Liver (tissue), 3 donors: ENCODE results near the gene CHTF18.

ENCODE experiments used
- FOXA1 ChIP-seq: IDR thresholded peaks from 2 replicates; pipeline ENCODE4 v1.6.1; 2016; ENCODE audit warnings: antibody characterized with exemption
- HNF4A ChIP-seq, 2 donors: conservative IDR thresholded peaks; 2 replicates each; pipeline ENCODE4 v1.6.1; 2016; ENCODE audit warnings: antibody characterized with exemption in 2 of 2, mild to moderate bottlenecking in 2 of 2
- TAF1 ChIP-seq: conservative IDR thresholded peaks from 2 replicates; pipeline ENCODE4 v1.6.1; 2016; ENCODE audit warnings: antibody characterized with exemption, mild to moderate bottlenecking
- TF ChIP-seq, protein P1 (sequence below): fragments of 150-350 bp; IDR thresholded peaks from 2 replicates; pipeline ENCODE4 v1.5.1; 2017; ENCODE audit warnings: improper control_type of control experiment, low read depth, low read length; ENCODE audit not compliant: missing input control
- TF ChIP-seq, protein P2 (sequence below): IDR thresholded peaks from 2 replicates; pipeline ENCODE4 v1.6.1; 2016; ENCODE audit warnings: antibody characterized with exemption
- TF ChIP-seq, protein P3 (sequence below): IDR thresholded peaks from 2 replicates; pipeline ENCODE4 v1.6.1; 2016; ENCODE audit warnings: antibody characterized with exemption
- donor health status: healthy.
- donor health status: healthy.

DNA sequence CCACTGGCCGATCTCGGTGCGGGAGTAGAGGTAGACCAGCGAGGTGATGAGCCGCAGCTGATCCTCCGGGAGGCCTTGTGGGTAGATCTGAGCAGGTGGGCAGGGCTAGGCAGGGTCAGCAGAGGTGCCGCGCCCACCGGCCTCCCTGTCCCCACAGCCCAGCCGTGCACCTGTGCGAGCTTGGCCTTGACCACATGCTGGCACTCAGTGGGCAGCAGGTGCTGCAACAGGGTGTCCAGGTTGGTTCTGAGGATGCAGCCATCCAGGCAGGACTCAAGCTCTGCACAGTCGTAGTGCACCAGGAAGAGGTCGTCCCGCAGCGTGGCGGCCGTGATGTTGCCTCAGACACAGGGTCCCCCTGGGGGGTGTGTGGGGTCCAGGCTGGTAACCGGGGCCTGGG lies 15.5 kb upstream of the CHTF18 start:
- TF ChIP-seq, protein P1, sequence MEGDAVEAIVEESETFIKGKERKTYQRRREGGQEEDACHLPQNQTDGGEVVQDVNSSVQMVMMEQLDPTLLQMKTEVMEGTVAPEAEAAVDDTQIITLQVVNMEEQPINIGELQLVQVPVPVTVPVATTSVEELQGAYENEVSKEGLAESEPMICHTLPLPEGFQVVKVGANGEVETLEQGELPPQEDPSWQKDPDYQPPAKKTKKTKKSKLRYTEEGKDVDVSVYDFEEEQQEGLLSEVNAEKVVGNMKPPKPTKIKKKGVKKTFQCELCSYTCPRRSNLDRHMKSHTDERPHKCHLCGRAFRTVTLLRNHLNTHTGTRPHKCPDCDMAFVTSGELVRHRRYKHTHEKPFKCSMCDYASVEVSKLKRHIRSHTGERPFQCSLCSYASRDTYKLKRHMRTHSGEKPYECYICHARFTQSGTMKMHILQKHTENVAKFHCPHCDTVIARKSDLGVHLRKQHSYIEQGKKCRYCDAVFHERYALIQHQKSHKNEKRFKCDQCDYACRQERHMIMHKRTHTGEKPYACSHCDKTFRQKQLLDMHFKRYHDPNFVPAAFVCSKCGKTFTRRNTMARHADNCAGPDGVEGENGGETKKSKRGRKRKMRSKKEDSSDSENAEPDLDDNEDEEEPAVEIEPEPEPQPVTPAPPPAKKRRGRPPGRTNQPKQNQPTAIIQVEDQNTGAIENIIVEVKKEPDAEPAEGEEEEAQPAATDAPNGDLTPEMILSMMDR = no peak
- TF ChIP-seq, protein P2, sequence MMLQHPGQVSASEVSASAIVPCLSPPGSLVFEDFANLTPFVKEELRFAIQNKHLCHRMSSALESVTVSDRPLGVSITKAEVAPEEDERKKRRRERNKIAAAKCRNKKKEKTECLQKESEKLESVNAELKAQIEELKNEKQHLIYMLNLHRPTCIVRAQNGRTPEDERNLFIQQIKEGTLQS = no peak
- TF ChIP-seq, protein P3, sequence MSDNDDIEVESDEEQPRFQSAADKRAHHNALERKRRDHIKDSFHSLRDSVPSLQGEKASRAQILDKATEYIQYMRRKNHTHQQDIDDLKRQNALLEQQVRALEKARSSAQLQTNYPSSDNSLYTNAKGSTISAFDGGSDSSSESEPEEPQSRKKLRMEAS = no peak
- TF ChIP-seq HNF4A (conservative IDR thresholded peaks at IDR 0.05) (no peak), TAF1 (no peak), FOXA1 (no peak)
